NCI-H774 (cell line): Measurements from ENCODE around the gene PYCARD.
"Not testable (repeated sequence)": the region's sequence is repeated elsewhere in the genome, so short reads cannot be mapped to it uniquely, and the experiment has no call there.

ENCODE experiments used
- DNase-seq: peaks from one replicate; lab custom pipeline; 2025; lab: John Stamatoyannopoulos, UW

Gene PYCARD

DNA sequence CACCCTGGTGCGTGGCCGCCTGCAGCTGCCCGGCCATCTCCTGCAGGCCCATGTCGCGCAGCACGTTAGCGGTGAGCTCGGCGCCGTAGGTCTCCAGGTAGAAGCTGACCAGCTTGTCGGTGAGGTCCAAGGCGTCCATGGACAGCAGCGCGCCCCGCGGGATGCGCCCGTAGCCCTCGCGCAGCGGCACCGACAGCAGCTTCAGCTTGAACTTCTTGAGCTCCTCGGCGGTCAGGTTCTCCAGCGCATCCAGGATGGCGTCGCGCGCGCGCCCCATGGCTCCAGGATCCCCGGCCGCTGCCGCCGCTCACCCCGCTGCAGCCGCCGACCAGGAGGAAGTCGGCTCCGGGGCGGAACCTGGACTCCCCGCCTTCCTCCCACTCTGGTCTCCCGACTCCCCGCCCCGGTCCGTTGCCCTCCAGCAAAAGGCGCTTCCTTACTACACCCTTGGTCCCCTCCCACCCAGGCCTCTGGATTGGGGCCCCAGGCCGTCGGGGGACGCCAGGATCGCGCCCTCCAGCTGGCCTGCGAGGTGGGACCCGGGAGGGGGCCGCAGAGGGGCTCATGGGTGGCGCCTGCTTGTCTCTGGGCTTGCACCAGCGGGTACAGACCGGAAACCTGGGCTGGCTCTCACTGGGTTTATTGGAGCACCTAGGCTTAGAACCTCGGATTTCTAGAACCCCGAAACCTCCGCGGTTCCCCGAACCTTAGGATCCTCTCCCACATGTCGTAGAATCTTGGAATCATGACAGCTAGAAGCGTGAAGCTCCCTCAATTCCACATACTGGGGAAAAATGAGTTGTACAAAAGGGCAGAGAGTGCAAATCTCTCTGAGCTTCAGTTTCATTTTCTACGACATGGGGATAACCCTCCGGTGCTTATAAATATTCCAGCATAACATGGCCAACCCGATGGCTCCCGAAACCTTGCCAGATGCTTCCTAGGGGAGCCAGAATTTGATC, at the start of gene PYCARD:
Gene PYCARD, minus strand, starts transcription at position 347 of the 962 bp plus-strand sequence. Its CDS starts 70 bp downstream, at position 277.
- DNase-seq, result no peak

DNA sequence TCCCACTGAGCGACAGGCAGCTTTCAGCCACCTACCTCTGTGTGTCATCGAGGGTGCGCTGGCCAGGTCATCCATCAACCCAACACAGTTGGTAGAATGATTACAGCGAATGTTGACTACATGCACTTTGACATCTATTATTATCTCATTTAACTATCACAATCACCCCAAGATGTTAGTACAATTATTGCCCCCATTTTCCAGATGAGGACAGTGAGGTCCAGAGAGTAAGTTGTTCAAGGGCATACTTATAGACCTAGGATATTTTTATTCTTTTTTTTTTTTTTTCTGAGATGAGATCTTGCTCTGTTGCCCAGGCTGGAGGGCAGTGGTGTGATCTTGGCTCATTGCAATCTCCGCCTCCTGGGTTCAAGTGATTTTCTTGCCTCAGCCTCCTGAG, 48.9 kb upstream of the PYCARD start:
- no peak for DNase-seq

- no peak for DNase-seq
Observed at GRCh38 chr16:31250782-31251384, 48.3 kb upstream of the PYCARD start.

DNA sequence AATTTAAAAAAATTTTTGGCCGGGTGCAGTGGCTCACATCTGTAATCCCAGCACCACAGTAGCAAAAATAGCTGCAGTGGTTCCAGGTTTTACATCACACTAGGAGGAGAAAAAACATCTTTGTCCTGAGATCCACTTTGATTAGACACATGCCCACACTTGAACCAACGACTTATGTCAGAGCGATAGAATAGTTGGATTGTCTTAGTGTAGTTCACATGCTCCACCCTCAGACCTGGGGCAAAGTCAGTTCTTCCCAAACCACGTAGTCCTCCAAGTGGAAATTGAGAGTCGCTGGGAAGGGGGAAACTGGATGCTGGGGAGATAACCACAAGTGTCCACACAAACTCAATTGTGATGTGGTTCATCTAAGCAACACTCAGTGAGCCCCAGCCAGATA, 45.8 kb upstream of the PYCARD start:
- DNase-seq, result no peak

GRCh38 chr16:31246296-31246695, 43.7 kb upstream of the PYCARD start:
- no peak for DNase-seq

- not testable (repeated sequence) for DNase-seq
Observed at GRCh38 chr16:31245598-31245997, 43.0 kb upstream of the PYCARD start.

DNA sequence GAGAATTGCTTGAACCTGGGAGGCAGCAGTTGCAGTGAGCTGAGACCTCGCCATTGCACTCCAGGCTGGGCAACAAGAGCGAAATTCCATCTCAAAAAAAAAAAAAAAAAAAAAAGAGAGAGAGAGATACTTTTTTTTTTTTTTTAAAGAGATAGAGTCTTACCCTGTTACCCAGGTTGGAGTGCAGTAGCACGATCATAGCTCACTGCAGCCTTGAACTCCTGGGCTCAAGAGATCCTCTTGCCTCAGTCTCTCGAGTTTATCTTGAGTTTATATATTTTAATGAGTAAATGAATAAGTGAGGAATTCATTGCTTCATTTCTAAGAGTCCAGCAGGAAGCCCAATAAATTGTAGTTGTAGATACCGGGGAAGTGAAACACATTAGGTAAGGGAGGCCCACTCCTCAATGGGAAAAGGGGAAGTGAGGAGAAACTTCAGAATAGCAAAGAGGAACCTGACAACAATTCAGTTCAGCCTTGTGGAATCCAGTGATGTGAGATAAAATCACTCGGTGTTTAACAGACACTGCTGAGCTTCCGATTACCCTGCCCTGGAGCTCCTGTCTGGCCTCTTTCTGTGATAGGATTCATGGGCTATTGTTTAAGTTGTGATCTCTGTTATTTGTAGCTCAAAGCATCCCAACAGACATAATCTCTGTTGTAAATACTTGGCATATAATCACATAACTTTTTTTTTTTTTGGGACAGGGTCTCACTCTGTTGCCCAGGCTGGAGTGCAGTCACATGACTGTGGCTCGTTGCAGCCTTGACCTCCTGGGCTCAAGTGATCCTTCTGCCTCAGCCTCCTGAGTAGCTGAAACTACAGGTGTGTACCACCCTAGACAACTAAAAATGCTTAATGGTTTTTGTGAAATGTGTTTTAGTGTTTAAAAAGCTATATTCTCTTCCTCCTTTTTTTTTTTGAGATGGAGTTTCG, 41.4 kb upstream of the PYCARD start:
- DNase-seq, result no peak

- no peak for DNase-seq
Observed at GRCh38 chr16:31242206-31242605, 39.6 kb upstream of the PYCARD start.

- no peak for DNase-seq
Observed at GRCh38 chr16:31238041-31238440, 35.5 kb upstream of the PYCARD start.

- DNase-seq, result no peak
Observed at GRCh38 chr16:31229501-31229900, 26.9 kb upstream of the PYCARD start.

GRCh38 chr16:31228206-31228605, 25.6 kb upstream of the PYCARD start:
- no peak for DNase-seq

DNA sequence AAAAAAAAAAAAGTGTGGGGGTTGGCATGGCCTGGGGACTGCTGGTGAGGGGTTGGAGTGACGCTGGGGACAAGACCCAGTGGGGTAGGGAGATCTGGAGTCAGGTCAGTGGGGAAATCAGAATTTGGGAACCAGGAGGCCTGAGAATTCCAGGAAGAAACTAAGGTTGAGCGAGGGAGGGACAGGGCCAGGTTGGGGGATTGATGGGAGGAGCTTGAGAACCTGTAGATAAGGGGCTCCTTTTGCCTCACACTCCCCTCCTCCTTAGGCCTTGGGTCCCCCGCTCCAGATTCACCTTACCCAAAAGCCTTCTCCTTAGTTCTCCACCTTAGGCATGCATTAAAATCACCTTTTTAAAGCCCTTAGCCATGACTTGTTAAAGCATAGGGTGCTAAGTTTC, 22.6 kb upstream of the PYCARD start:
- no peak for DNase-seq

DNA sequence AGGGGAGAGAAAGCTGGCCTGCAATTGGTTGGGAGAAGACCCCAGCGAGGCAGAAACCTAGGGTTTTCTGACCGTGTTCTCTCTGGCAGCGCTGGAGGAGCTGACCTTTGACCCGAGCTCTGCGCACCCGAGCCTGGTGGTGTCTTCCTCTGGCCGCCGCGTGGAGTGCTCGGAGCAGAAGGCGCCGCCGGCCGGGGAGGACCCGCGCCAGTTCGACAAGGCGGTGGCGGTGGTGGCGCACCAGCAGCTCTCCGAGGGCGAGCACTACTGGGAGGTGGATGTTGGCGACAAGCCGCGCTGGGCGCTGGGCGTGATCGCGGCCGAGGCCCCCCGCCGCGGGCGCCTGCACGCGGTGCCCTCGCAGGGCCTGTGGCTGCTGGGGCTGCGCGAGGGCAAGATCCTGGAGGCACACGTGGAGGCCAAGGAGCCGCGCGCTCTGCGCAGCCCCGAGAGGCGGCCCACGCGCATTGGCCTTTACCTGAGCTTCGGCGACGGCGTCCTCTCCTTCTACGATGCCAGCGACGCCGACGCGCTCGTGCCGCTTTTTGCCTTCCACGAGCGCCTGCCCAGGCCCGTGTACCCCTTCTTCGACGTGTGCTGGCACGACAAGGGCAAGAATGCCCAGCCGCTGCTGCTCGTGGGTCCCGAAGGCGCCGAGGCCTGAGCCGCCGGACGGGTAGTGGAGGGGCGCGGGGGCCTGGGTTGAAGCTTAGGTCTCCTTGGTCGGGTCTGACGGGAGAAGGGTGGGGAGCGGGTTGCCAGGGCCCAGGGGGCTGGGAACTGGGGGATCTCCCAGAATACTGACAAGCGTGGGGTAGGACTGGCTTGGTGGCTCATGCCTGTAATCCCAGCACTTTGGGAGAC, 21.8 kb upstream of the PYCARD start:
- no peak for DNase-seq

- DNase-seq, result no peak
Observed at GRCh38 chr16:31223044-31223443, 20.5 kb upstream of the PYCARD start.

- no peak for DNase-seq
Observed at GRCh38 chr16:31221357-31222160, 19.0 kb upstream of the PYCARD start.

GRCh38 chr16:31219154-31219741, 16.7 kb upstream of the PYCARD start:
- DNase-seq, result no peak

- DNase-seq, result no peak
Observed at GRCh38 chr16:31217136-31217530, 14.6 kb upstream of the PYCARD start.

DNA sequence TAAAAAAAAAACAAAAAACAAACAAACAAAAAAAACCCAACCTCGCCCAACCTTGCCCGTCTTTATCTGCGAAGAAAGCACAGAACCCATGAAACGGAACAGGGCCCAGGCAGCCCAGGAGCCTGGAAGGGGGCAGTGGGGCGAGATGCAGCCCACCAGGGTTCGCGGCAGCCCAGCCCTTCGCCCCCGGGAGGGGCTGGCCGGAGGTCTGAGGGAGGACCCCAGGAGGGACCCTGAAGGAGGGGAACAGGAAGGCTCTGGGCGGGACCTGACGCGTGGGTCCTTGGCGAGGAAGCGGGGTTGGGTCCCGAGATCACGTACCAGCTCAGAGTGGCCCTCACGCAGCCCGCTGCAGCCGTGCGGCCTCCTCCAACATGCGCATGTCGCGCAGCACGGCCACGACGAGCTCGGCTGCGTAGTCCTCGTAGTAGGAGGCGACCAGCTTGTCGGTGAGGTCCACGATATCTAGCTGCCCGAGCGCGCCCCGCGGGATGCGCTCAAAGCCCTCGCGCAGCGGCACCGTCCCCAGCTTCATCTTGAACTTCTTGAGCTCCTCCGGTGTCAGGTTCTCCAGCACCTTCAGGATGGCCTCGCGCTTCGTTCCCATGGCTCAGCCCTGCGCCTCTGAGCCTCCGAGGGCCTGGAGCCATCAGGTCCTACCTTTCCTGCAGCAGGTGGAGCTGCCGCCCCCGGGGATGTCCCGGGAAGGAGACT, 14.0 kb upstream of the PYCARD start, which contains the start of gene PYDC1:
Gene PYDC1, minus strand, starts transcription at position 714 of the 714 bp plus-strand sequence. Its CDS starts 107 bp downstream, at position 607.
- DNase-seq, result no peak
